HEK293 (cell line): ENCODE data around the gene RSPH9.

ENCODE experiments used
- EGR2 ChIP-seq: fragments of 450-650 bp; formaldehyde crosslinking; IDR thresholded peaks from 2 replicates; pipeline ENCODE4 v1.5.1; 2016; ENCODE audit warnings: low read depth, missing biosample characterization, missing genetic modification characterization
- KLF1 ChIP-seq: fragments of 450-650 bp; formaldehyde crosslinking; IDR thresholded peaks from 2 replicates; pipeline ENCODE4 v1.5.1; 2016; ENCODE audit warnings: missing biosample characterization, missing genetic modification characterization
- KLF7 ChIP-seq: fragments of 450-650 bp; formaldehyde crosslinking; IDR thresholded peaks from 2 replicates; pipeline ENCODE4 v1.5.1; 2016; ENCODE audit warnings: missing biosample characterization, missing genetic modification characterization, borderline replicate concordance
- SCRT1 ChIP-seq: fragments of 450-650 bp; formaldehyde crosslinking; IDR thresholded peaks from 2 replicates; pipeline ENCODE4 v1.5.1; 2016; ENCODE audit warnings: missing biosample characterization, missing genetic modification characterization, borderline replicate concordance
- SP2 ChIP-seq: fragments of 450-650 bp; formaldehyde crosslinking; IDR thresholded peaks from 2 replicates; pipeline ENCODE4 v1.5.1; 2016; ENCODE audit warnings: missing biosample characterization, missing genetic modification characterization
- TCF7L2 ChIP-seq: IDR thresholded peaks from 2 replicates; pipeline ENCODE4 v1.6.1; 2011; ENCODE audit warnings: low read depth, mild to moderate bottlenecking, inconsistent platforms, low read length, moderate library complexity, borderline replicate concordance
- ZFP3 ChIP-seq: fragments of 450-650 bp; formaldehyde crosslinking; IDR thresholded peaks from 2 replicates; pipeline ENCODE4 v1.5.1; 2016; ENCODE audit warnings: low read depth, missing biosample characterization, missing genetic modification characterization
- ZNF121 ChIP-seq: fragments of 450-650 bp; formaldehyde crosslinking; IDR thresholded peaks from 2 replicates; pipeline ENCODE4 v1.5.1; 2016; ENCODE audit warnings: missing biosample characterization, missing genetic modification characterization
- ZNF19 ChIP-seq: fragments of 450-650 bp; formaldehyde crosslinking; IDR thresholded peaks from 2 replicates; pipeline ENCODE4; 2016; ENCODE audit warnings: missing biosample characterization, missing genetic modification characterization, low read depth
- ZNF2 ChIP-seq: fragments of 450-650 bp; formaldehyde crosslinking; IDR thresholded peaks from 2 replicates; pipeline ENCODE4 v1.5.1; 2016; ENCODE audit warnings: missing biosample characterization, missing genetic modification characterization
- ZNF202 ChIP-seq: fragments of 450-650 bp; formaldehyde crosslinking; IDR thresholded peaks from 2 replicates; pipeline ENCODE4 v1.5.1; 2016; ENCODE audit warnings: missing biosample characterization, missing genetic modification characterization, borderline replicate concordance
- ZNF211 ChIP-seq: fragments of 450-650 bp; formaldehyde crosslinking; IDR thresholded peaks from 2 replicates; pipeline ENCODE4 v1.5.1; 2016; ENCODE audit warnings: low read depth, missing biosample characterization, missing genetic modification characterization
- ZNF239 ChIP-seq: fragments of 450-650 bp; formaldehyde crosslinking; IDR thresholded peaks from 2 replicates; pipeline ENCODE4 v1.5.1; 2016; ENCODE audit warnings: missing biosample characterization, missing genetic modification characterization
- ZNF292 ChIP-seq: fragments of 450-650 bp; formaldehyde crosslinking; IDR thresholded peaks from 2 replicates; pipeline ENCODE4 v1.5.1; 2016; ENCODE audit warnings: low read depth, missing biosample characterization, missing genetic modification characterization, borderline replicate concordance
- ZNF341 ChIP-seq: fragments of 450-650 bp; formaldehyde crosslinking; IDR thresholded peaks from 2 replicates; pipeline ENCODE4; 2016; ENCODE audit warnings: low read depth, missing biosample characterization, missing genetic modification characterization
- ZNF354C ChIP-seq: fragments of 450-650 bp; formaldehyde crosslinking; IDR thresholded peaks from 2 replicates; pipeline ENCODE4 v1.5.1; 2016; ENCODE audit warnings: missing biosample characterization, missing genetic modification characterization, low read depth, borderline replicate concordance
- ZNF426 ChIP-seq: fragments of 450-650 bp; formaldehyde crosslinking; IDR thresholded peaks from 2 replicates; pipeline ENCODE4 v1.5.1; 2017; ENCODE audit warnings: missing biosample characterization, missing genetic modification characterization, mild to moderate bottlenecking, inconsistent platforms, moderate library complexity
- ZNF510 ChIP-seq: fragments of 450-650 bp; formaldehyde crosslinking; IDR thresholded peaks from 2 replicates; pipeline ENCODE4 v1.5.1; 2018; ENCODE audit warnings: mild to moderate bottlenecking, missing genetic modification characterization, missing biosample characterization; ENCODE audit not compliant: insufficient replicate concordance
- ZNF521 ChIP-seq: fragments of 450-650 bp; formaldehyde crosslinking; IDR thresholded peaks from 2 replicates; pipeline ENCODE4 v1.5.1; 2017; ENCODE audit warnings: missing biosample characterization, mild to moderate bottlenecking, missing genetic modification characterization
- ZNF530 ChIP-seq: fragments of 450-650 bp; formaldehyde crosslinking; IDR thresholded peaks from 2 replicates; pipeline ENCODE4 v1.5.1; 2016; ENCODE audit warnings: low read depth, missing biosample characterization, missing genetic modification characterization
- ZNF544 ChIP-seq: fragments of 450-650 bp; formaldehyde crosslinking; IDR thresholded peaks from 2 replicates; pipeline ENCODE4 v1.5.0; 2017; ENCODE audit warnings: missing biosample characterization, missing genetic modification characterization
- ZNF558 ChIP-seq: fragments of 450-650 bp; formaldehyde crosslinking; IDR thresholded peaks from 2 replicates; pipeline ENCODE4 v1.5.1; 2016; ENCODE audit warnings: missing biosample characterization, missing genetic modification characterization
- ZNF623 ChIP-seq: fragments of 450-650 bp; formaldehyde crosslinking; IDR thresholded peaks from 2 replicates; pipeline ENCODE4 v1.5.1; 2016; ENCODE audit warnings: missing biosample characterization, missing genetic modification characterization
- ZNF660 ChIP-seq: fragments of 450-650 bp; IDR thresholded peaks from 2 replicates; pipeline ENCODE4 v1.5.1; 2018; ENCODE audit warnings: missing biosample characterization, mild to moderate bottlenecking, missing genetic modification characterization
- ZNF677 ChIP-seq: fragments of 450-650 bp; IDR thresholded peaks from 2 replicates; pipeline ENCODE4 v1.5.0; 2018; ENCODE audit warnings: missing biosample characterization, mild to moderate bottlenecking, missing genetic modification characterization, moderate library complexity
- ZNF747 ChIP-seq: fragments of 450-650 bp; formaldehyde crosslinking; IDR thresholded peaks from 2 replicates; pipeline ENCODE4 v1.5.1; 2016; ENCODE audit warnings: missing biosample characterization, missing genetic modification characterization
- ZNF777 ChIP-seq: fragments of 450-650 bp; formaldehyde crosslinking; IDR thresholded peaks from 2 replicates; pipeline ENCODE4 v1.5.1; 2017; ENCODE audit warnings: missing biosample characterization, missing genetic modification characterization, borderline replicate concordance
- ZSCAN30 ChIP-seq: fragments of 450-650 bp; IDR thresholded peaks from 2 replicates; pipeline ENCODE4 v1.5.1; 2018; ENCODE audit warnings: missing biosample characterization, mild to moderate bottlenecking, missing genetic modification characterization, moderate library complexity
- TF ChIP-seq, protein P1 (sequence below): fragments of 450-650 bp; formaldehyde crosslinking; IDR thresholded peaks from 2 replicates; pipeline ENCODE4; 2016; ENCODE audit warnings: missing biosample characterization, missing genetic modification characterization
- TF ChIP-seq, protein P2 (sequence below): fragments of 450-650 bp; formaldehyde crosslinking; IDR thresholded peaks from 2 replicates; pipeline ENCODE4 v1.5.1; 2016; ENCODE audit warnings: missing biosample characterization, missing genetic modification characterization
- TF ChIP-seq, protein P3 (sequence below): fragments of 450-650 bp; formaldehyde crosslinking; IDR thresholded peaks from 2 replicates; pipeline ENCODE4 v1.5.1; 2016; ENCODE audit warnings: missing biosample characterization, missing genetic modification characterization
- TF ChIP-seq, protein P4 (sequence below): fragments of 450-650 bp; IDR thresholded peaks from 2 replicates; pipeline ENCODE4 v1.5.1; 2018; ENCODE audit warnings: missing biosample characterization, mild to moderate bottlenecking, missing genetic modification characterization
- TF ChIP-seq, protein P5 (sequence below): fragments of 450-650 bp; formaldehyde crosslinking; IDR thresholded peaks from 2 replicates; pipeline ENCODE4 v1.5.1; 2016; ENCODE audit warnings: missing biosample characterization, missing genetic modification characterization

The RSPH9 gene

GRCh38 chr6:43668151-43669028, 23.6 kb downstream of the RSPH9 start (continued):
- TF ChIP-seq KLF7 (tag by site-specific recombination) = no peak
- no peak for TF ChIP-seq ZFP3 (tag by site-specific recombination)
- no peak for TF ChIP-seq ZNF202 (tag by site-specific recombination)
- no peak for TF ChIP-seq SCRT1 (tag by site-specific recombination)
- no peak; the same call in 1 of the 2 replicates for TF ChIP-seq KLF1 (tag by site-specific recombination)
- TF ChIP-seq, protein P1, sequence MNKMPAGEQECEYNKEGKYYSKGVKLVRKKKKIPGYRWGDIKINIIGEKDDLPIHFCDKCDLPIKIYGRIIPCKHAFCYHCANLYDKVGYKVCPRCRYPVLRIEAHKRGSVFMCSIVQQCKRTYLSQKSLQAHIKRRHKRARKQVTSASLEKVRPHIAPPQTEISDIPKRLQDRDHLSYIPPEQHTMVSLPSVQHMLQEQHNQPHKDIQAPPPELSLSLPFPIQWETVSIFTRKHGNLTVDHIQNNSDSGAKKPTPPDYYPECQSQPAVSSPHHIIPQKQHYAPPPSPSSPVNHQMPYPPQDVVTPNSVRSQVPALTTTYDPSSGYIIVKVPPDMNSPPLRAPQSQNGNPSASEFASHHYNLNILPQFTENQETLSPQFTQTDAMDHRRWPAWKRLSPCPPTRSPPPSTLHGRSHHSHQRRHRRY (tag by site-specific recombination) = no peak
- TF ChIP-seq ZNF558 (tag by site-specific recombination) = no peak
- no peak for TF ChIP-seq ZNF623 (tag by site-specific recombination)
- no peak for TF ChIP-seq ZNF239 (tag by site-specific recombination)
- TF ChIP-seq, protein P2, sequence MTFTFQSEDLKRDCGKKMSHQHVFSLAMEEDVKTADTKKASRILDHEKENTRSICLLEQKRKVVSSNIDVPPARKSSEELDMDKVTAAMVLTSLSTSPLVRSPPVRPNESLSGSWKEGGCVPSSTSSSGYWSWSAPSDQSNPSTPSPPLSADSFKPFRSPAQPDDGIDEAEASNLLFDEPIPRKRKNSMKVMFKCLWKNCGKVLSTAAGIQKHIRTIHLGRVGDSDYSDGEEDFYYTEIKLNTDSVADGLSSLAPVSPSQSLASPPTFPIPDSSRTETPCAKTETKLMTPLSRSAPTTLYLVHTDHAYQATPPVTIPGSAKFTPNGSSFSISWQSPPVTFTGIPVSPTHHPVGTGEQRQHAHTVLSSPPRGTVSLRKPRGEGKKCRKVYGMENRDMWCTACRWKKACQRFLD (tag by site-specific recombination) = no peak
- no peak for TF ChIP-seq ZNF521
- TF ChIP-seq ZNF292 (tag by site-specific recombination) = no peak
- TF ChIP-seq SP2 = peak; percentile 53
- TF ChIP-seq EGR2 (tag by site-specific recombination) = peak; percentile 55; the same call in 1 of the 2 replicates
- TF ChIP-seq, protein P3, sequence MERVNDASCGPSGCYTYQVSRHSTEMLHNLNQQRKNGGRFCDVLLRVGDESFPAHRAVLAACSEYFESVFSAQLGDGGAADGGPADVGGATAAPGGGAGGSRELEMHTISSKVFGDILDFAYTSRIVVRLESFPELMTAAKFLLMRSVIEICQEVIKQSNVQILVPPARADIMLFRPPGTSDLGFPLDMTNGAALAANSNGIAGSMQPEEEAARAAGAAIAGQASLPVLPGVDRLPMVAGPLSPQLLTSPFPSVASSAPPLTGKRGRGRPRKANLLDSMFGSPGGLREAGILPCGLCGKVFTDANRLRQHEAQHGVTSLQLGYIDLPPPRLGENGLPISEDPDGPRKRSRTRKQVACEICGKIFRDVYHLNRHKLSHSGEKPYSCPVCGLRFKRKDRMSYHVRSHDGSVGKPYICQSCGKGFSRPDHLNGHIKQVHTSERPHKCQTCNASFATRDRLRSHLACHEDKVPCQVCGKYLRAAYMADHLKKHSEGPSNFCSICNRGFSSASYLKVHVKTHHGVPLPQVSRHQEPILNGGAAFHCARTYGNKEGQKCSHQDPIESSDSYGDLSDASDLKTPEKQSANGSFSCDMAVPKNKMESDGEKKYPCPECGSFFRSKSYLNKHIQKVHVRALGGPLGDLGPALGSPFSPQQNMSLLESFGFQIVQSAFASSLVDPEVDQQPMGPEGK (tag by site-specific recombination) = peak; percentile 76
- TF ChIP-seq ZNF354C (tag by site-specific recombination) = no peak
- 0 out of 2 replicates have a peak, but pooled peaks have one; percentile 14 for TF ChIP-seq ZNF2 (tag by site-specific recombination)
- TF ChIP-seq ZNF121 (tag by site-specific recombination) = no peak; the same call in 1 of the 2 replicates
- no peak for TF ChIP-seq ZNF19 (tag by site-specific recombination)
- no peak for TF ChIP-seq ZNF777 (tag by site-specific recombination)
- TF ChIP-seq ZNF510 (tag by site-specific recombination) = no peak
- TF ChIP-seq ZSCAN30 (tag by site-specific recombination) = no peak; the same call in 1 of the 2 replicates
- TF ChIP-seq, protein P4, sequence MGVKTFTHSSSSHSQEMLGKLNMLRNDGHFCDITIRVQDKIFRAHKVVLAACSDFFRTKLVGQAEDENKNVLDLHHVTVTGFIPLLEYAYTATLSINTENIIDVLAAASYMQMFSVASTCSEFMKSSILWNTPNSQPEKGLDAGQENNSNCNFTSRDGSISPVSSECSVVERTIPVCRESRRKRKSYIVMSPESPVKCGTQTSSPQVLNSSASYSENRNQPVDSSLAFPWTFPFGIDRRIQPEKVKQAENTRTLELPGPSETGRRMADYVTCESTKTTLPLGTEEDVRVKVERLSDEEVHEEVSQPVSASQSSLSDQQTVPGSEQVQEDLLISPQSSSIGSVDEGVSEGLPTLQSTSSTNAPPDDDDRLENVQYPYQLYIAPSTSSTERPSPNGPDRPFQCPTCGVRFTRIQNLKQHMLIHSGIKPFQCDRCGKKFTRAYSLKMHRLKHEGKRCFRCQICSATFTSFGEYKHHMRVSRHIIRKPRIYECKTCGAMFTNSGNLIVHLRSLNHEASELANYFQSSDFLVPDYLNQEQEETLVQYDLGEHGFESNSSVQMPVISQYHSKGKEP (tag by site-specific recombination) = no peak
- peak; percentile 85 for TF ChIP-seq ZNF341
- TF ChIP-seq ZNF530 (tag by site-specific recombination) = no peak
- TF ChIP-seq TCF7L2 = no peak
- TF ChIP-seq, protein P5, sequence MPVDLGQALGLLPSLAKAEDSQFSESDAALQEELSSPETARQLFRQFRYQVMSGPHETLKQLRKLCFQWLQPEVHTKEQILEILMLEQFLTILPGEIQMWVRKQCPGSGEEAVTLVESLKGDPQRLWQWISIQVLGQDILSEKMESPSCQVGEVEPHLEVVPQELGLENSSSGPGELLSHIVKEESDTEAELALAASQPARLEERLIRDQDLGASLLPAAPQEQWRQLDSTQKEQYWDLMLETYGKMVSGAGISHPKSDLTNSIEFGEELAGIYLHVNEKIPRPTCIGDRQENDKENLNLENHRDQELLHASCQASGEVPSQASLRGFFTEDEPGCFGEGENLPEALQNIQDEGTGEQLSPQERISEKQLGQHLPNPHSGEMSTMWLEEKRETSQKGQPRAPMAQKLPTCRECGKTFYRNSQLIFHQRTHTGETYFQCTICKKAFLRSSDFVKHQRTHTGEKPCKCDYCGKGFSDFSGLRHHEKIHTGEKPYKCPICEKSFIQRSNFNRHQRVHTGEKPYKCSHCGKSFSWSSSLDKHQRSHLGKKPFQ (tag by site-specific recombination) = no peak
- no peak for TF ChIP-seq ZNF544 (tag by site-specific recombination)
- TF ChIP-seq ZNF660 (tag by site-specific recombination) = no peak
- TF ChIP-seq ZNF677 = no peak
- no peak for TF ChIP-seq ZNF211
- TF ChIP-seq ZNF747 (tag by site-specific recombination) = no peak
- TF ChIP-seq ZNF426 (tag by site-specific recombination) = no peak
